Fibroblast of pulmonary artery (primary cell): ENCODE data around the gene SLC19A1.
"Not testable (repeated sequence)": the region's sequence is repeated elsewhere in the genome, so short reads cannot be mapped to it uniquely, and the experiment has no call there.

Source experiments
- DNase-seq: peaks from one replicate; pipeline ENCODE4 v3.0.0-alpha.2; 2010; ENCODE audit warnings: low read depth
- H3K4me3 ChIP-seq: replicated peaks from 2 replicates; pipeline ENCODE4 v1.5.1; 2011; ENCODE audit warnings: low read depth, mild to moderate bottlenecking, control low read depth, low read length, moderate library complexity
- TF ChIP-seq, protein P1 (sequence below): IDR thresholded peaks from 2 replicates; pipeline ENCODE4 v1.5.1; 2011; ENCODE audit warnings: mild to moderate bottlenecking, control low read depth, low read length, inconsistent platforms; ENCODE audit errors: missing control alignments

SLC19A1 gene

DNA sequence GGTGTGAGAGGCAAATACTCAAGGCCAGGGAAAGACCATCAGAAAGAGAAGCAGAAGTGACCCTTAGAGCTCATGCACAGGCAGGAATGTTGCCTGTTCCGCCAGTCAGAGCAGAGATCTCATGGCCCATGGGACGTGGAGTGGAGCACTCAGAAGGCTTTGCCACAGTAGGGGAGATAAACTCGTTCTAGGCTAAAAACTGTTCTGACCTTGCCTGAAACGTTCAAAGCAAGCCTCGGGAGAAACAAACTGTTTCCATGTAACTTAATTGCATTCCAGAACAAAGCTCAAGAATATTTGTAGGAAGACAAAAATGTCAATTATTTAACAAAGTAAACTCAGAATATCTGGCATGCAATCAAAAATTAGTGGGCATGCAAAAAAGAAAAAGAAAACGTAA, 20.7 kb upstream of the SLC19A1 start:
- no peak overlapping the region for H3K4me3 ChIP-seq
- TF ChIP-seq, protein P1, sequence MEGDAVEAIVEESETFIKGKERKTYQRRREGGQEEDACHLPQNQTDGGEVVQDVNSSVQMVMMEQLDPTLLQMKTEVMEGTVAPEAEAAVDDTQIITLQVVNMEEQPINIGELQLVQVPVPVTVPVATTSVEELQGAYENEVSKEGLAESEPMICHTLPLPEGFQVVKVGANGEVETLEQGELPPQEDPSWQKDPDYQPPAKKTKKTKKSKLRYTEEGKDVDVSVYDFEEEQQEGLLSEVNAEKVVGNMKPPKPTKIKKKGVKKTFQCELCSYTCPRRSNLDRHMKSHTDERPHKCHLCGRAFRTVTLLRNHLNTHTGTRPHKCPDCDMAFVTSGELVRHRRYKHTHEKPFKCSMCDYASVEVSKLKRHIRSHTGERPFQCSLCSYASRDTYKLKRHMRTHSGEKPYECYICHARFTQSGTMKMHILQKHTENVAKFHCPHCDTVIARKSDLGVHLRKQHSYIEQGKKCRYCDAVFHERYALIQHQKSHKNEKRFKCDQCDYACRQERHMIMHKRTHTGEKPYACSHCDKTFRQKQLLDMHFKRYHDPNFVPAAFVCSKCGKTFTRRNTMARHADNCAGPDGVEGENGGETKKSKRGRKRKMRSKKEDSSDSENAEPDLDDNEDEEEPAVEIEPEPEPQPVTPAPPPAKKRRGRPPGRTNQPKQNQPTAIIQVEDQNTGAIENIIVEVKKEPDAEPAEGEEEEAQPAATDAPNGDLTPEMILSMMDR = no peak
- DNase-seq = peak; percentile 15

DNA sequence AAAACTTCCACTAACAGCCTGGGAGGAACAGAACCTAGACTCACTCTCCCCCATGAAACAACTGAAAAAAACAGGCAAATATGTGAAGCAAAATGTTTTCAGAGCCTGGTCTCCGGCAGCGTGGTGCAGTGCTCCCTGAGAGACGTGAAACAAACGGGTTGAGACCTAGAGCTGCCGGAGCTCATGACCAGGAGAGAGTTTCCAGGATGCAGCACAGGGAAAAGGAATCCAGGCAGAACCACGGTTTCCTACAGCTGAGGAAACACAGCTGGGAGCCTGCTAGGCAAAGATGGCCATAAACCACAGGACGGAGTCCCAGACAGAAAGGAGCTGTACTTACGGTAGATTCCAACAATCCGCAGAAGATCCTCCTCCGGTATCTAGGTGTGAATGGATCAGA, 20.2 kb upstream of the SLC19A1 start:
- no peak for DNase-seq
- H3K4me3 ChIP-seq = no peak overlapping the region
- TF ChIP-seq, protein P1 = no peak

DNA sequence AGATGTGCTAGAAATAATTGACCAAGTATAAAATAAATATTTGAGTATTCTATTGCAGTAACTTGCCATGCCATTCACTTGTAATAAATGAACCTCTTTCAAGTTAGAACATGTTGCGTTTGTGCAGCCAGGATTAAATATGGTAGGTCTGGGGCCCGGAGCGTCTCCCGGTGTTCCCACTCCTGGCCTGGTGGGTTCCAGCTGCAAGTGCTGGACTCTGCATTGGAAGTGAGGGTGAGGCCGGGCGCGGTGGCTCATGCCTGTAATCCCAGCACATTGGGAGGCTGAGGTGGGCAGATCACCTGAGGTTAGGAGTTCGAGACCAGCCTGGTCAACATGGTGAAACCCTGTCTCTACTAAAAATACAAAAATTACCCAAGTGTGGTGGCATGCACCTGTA, 19.0 kb upstream of the SLC19A1 start:
- not testable (repeated sequence) for H3K4me3 ChIP-seq, DNase-seq

DNA sequence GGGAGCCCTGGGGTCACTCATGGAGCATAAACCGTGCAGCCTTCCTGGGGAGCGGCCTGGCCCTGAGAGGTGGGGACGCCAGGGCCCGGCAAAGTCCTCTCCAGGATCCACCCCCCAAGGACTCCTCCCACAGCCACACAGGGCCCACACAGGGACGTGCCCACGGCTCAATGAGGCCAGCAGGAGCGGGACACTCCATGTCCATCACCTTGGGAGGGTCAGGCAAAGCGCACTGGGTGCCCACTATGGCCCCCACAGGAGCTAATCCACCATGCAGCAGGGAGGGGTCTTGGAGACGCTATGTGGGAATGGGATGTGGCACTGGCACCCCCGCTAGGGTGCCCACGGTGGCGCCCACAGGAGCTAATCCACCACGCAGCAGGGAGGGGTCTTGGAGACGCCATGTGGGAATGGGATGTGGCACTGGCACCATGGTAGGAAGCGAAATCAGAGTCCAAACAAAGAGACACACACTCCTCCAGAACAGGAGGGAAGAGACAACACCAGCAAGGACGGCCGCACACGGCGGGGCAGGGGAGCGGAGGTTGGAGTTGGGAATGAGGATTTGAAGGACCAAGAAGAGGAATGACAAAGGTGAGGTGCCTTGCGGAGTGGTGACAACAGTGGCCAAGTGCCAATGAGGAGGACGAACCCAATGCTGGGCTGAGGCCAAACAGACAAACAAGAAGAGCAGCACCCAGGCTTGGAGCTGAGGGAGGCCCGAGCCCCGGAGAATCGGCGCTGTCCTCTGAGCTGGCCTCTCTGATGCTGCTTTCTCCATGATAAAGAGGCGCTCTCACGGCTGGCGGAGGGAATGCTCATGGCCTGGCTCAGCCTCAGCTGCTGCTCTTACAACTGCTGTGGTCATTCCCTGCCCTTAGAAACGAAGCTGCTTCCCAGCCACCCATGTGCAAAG, 18.1 kb upstream of the SLC19A1 start:
- no peak for DNase-seq
- TF ChIP-seq, protein P1 = no peak
- no peak overlapping the region for H3K4me3 ChIP-seq

DNA sequence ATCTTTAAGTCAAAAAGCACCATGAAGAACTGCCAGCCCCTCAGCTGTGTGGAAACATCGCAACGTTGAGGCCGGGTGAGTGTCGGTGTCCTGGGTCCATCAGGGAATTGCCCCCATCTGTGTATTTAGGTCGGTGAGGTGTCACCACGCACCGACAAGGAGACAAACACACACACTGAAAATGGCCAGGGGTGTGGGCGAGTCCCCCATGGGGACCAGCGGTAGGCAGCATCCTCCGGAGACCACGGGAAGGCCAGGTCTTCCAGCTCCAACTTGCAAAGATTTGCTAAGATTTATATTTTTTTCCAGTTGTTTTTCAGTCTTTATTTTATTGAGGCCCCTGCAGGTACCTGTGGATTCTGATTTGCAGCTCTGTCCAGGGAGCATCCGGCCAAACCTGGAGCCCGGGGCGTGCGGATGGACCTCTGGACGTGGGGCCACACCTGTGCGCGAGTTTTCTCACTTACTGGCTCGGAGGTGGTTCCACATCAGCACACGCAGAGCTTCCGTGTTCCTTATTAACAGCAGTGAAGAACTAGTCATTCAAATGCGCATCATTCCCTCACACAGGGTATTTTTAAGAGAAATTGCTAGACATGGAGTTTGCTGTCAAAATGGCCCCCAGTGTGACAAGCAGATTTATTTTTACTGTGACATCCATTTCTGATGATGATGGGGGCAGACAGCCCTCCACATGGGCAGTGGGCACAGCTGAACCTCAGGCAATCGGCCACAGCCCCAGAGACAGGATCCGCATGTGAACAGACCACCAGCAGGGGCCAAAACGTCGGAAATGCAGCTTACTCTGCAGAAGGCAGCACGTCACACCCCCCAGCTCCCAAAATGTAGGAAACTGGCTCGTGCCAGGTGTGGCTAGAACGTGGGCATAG, 17.2 kb upstream of the SLC19A1 start:
- TF ChIP-seq, protein P1 = no peak
- no peak for DNase-seq
- H3K4me3 ChIP-seq = no peak overlapping the region

DNA sequence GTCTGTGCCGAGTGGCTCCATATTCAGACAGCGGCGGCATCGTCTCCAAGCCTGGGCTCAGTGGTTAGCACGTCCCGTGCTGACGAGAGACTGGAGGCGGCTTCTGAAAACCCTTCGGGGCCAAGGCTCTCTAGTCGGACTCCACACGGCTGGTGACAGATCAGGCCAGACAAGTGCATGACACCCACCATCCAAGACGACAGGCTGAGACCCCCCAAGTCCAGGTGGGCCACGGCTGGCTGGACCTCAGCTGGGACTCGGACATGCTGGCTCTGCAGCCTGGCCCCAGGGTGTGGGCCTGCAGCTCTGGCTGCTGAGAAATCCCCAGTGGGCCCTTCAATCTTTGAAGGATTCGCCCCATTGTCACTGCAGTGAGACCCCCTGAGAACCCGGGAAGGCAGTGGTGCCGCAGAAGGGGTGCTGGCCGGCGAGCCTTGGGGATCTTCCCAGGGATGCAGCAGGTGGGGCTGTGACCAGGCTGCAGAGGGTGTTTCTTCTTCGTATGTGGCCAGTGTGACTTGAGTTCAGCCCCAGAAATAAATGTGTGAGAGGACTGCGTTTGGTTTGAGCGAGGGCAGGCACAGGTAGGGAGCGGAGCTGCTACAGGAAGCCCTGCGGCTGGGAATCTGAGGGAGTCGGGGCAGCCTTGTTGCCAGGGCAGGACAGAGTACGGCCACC, 15.9 kb upstream of the SLC19A1 start:
- H3K4me3 ChIP-seq = no peak overlapping the region
- TF ChIP-seq, protein P1 = no peak
- no peak for DNase-seq

DNA sequence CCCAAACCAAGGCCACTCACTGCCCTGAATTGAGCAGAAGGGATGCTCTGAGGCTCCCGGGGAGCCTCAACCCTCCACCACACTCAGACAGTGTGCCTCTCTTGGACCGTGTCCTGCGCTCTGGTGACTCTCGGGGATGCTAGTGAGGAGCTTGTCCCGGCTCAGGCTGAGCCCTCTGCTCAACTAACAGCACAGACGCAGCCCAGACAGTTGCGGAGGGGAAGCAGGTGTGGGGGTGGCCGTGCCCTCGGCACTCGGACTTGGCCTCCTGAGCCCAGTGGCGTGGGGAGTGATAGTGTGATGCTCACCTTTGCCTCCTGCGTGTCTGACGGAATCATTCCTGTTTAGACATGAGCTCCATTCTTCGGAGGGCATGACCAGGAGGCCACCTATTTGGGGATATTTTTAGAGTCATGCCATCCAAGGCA, 15.4 kb upstream of the SLC19A1 start:
- TF ChIP-seq, protein P1 = no peak
- no peak for DNase-seq
- H3K4me3 ChIP-seq = no peak overlapping the region
